ENCODE data around the gene TCF19. TPM values are rescaled to one million over a fixed set of nuclear protein-coding genes. Genes with fewer than 3 reads are reported as not detected.

Gene TCF19
- polyA plus RNA-seq, 2 of the 4 experiments (the other 2 are of a cell fraction) = 7.4 to 11.2 TPM

GRCh38 chr6:31203345-31203979, 45.1 kb downstream of the TCF19 start:
- POLR2A ChIA-PET = no interaction called here
- FAIRE-seq = no peak

GRCh38 chr6:31204751-31205145, 46.4 kb downstream of the TCF19 start:
- TF ChIP-seq ZNF302 (CRISPR knock-in tag; IDR thresholded peaks at IDR 0.05) = no peak
- TF ChIP-seq HMGXB4 (CRISPR knock-in tag; IDR thresholded peaks at IDR 0.05; ENCODE audit: borderline replicate concordance) = no peak
- TF ChIP-seq GATA3 (IDR thresholded peaks at IDR 0.05; ENCODE audit: borderline replicate concordance) = no peak
- no peak for TF ChIP-seq BCL3 (IDR thresholded peaks at IDR 0.05)
- no peak for TF ChIP-seq KDM5A (IDR thresholded peaks at IDR 0.05)
- TF ChIP-seq MAZ (IDR thresholded peaks at IDR 0.05; ENCODE audit: borderline replicate concordance, low read depth, low read length) = no peak
- TF ChIP-seq RCOR1 (IDR thresholded peaks at IDR 0.05; ENCODE audit: low read depth, low read length) = no peak
- no peak for TF ChIP-seq HOXB13 (CRISPR knock-in tag; IDR thresholded peaks at IDR 0.05; ENCODE audit: low read depth)
- TF ChIP-seq SREBF2 (IDR thresholded peaks at IDR 0.05) = no peak
- no peak for TF ChIP-seq CBX2 (IDR thresholded peaks at IDR 0.05; ENCODE audit: borderline replicate concordance, low read depth)
- no peak for TF ChIP-seq MYC (IDR thresholded peaks at IDR 0.05; ENCODE audit: borderline replicate concordance, low read length)
- TF ChIP-seq NPAS2 (CRISPR knock-in tag; IDR thresholded peaks at IDR 0.05; ENCODE audit: borderline replicate concordance) = no peak
- TF ChIP-seq NR3C1 (IDR thresholded peaks at IDR 0.05) = no peak
- no peak for TF ChIP-seq ZSCAN20 (CRISPR knock-in tag; IDR thresholded peaks at IDR 0.05)
- TF ChIP-seq ELK1 (IDR thresholded peaks at IDR 0.05; ENCODE audit: low read depth, low read length) = no peak
- TF ChIP-seq CHD2 (IDR thresholded peaks at IDR 0.05; ENCODE audit: low read length, partially characterized antibody) = no peak
- Histone ChIP-seq H3K4me2 (peak overlapping the region; percentile 96; the same call in 2 of the 3 replicates), H3K27ac (peak overlapping the region; percentile 87 to 88; a peak in 5 of 6 replicates), H3K9me3 (no peaks in the 10 kb centered on the region), H3K4me1 (peaks cover 14% of the 10 kb centered on the region), H3K4me3 (no peak overlapping the region)
- CTCF ChIA-PET = no interaction called here
- DNase-seq (ENCODE audit: low read depth in 1 of 2, low spot score in 1 of 2) (no peak), ATAC-seq (no peak), FAIRE-seq (no peak)
- POLR2A ChIA-PET = no interaction called here
- 85% methylated on average over 4 of the region's 4 CpGs for WGBS (ENCODE audit: missing lambda C conversion rate)

More at GRCh38 chr6:31203345-31203979, 45.1 kb downstream of the TCF19 start:
- peak overlapping the region; percentile 96 for H3K4me2 ChIP-seq
- TF ChIP-seq RARB (CRISPR knock-in tag; IDR thresholded peaks at IDR 0.05) (no peak), TFCP2L1 (CRISPR knock-in tag; IDR thresholded peaks at IDR 0.05) (no peak), SREBF2 (IDR thresholded peaks at IDR 0.05) (no peak), FOSL2 (IDR thresholded peaks at IDR 0.05) (no peak), FOSL2 (CRISPR knock-in tag; IDR thresholded peaks at IDR 0.05) (peak; percentile 53), RFX5 (IDR thresholded peaks at IDR 0.05) (peak; percentile 59; the same call in 1 of the 2 replicates), BCL3 (IDR thresholded peaks at IDR 0.05) (no peak), RCOR1 (IDR thresholded peaks at IDR 0.05; ENCODE audit: low read depth, low read length) (no peak), BHLHE40 (IDR thresholded peaks at IDR 0.05; ENCODE audit: low read depth, low read length) (0 out of 2 replicates have a peak, but pooled peaks have one; percentile 31), MAX (IDR thresholded peaks at IDR 0.05) (no peak; the same call in 1 of the 2 replicates), E2F6 (IDR thresholded peaks at IDR 0.05; ENCODE audit: borderline replicate concordance, low read depth) (no peak), SMC3 (IDR thresholded peaks at IDR 0.05) (no peak), FOXS1 (CRISPR knock-in tag; IDR thresholded peaks at IDR 0.05) (no peak)
- peaks cover 14% of the 10 kb centered on the region for H3K4me1 ChIP-seq
- DNase-seq (ENCODE audit: low read depth in 1 of 2, low spot score in 1 of 2) = peak; percentile 17 to 51
- H3K9me3 ChIP-seq = no peaks in the 10 kb centered on the region
- WGBS (ENCODE audit: missing lambda C conversion rate) = 13% methylated on average over 5 of the region's 5 CpGs
- ATAC-seq = peak; percentile 68 to 71
- CTCF ChIA-PET = no interaction called here
- peak overlapping the region; percentile 45 for H3K4me3 ChIP-seq
- peak overlapping the region; percentile 87 to 88 for H3K27ac ChIP-seq

Measured in A549 (cell line).